ENCODE measurements around the gene CPTP. TPM values are rescaled to one million over a fixed set of nuclear protein-coding genes. Genes with fewer than 3 reads are reported as not detected.
A peak's percentile ranks its signal among the peaks of the same experiment; 100 is the strongest.

The CPTP gene
- total RNA-seq, 1 experiment from 2014 or later = 52.2 TPM

- peak within 1 kb of the TSS; percentile 77 for H3K27ac ChIP-seq (ENCODE audit: low read length)
- DNase-seq (ENCODE audit: low read depth, low spot score) (no peak), ATAC-seq (peak; percentile 76)
- H3K27me3 ChIP-seq (ENCODE audit: control insufficient read depth, insufficient read depth, low read length) = no peaks in the 10 kb centered on the region
- H3K9me3 ChIP-seq (ENCODE audit: control insufficient read depth, insufficient read depth, low read depth, low read length) = no peaks in the 10 kb centered on the region
- H3K4me3 ChIP-seq (ENCODE audit: low read depth in 2 of 2, low read length in 2 of 2) = peak within 1 kb of the TSS; percentile 72
- H3K36me3 ChIP-seq (ENCODE audit: control insufficient read depth, insufficient read depth, low read length) = no peaks in the 10 kb centered on the region; the same call in 1 of the 2 replicates
- POLR2A ChIA-PET = no interaction called here
- intact Hi-C loops (cut with micrococcal nuclease; ENCODE audit: unreplicated experiment) (no loop called here), in situ Hi-C loops (cut with HindIII; ENCODE audit: low pct_unique_long_range_greater_than_20kb, low sequenced_read_pairs) (no loop called here)
- peak; percentile 49; the same call in 1 of the 2 replicates for TF ChIP-seq POLR2AphosphoS5 (IDR thresholded peaks at IDR 0.05; ENCODE audit: low read depth, low read length)
- no peak for TF ChIP-seq TCF7L2 (IDR thresholded peaks at IDR 0.05; ENCODE audit: low read depth, low read length)
- TF ChIP-seq REST (IDR thresholded peaks at IDR 0.05; ENCODE audit: insufficient read depth in 1 of 2, low read depth in 2 of 2, low read length in 1 of 2) = no peak
- TF ChIP-seq CTCF (IDR thresholded peaks at IDR 0.05) = no peak; the same call in 1 of the 2 replicates
- TF ChIP-seq SIN3A (IDR thresholded peaks at IDR 0.05; ENCODE audit: borderline replicate concordance, insufficient read depth, low read depth, low read length) = peak; percentile 97
- CTCF ChIA-PET = no interaction called here
- BruUV-seq (replicated peaks) = no TSS peak
- peaks cover 44% of the 10 kb centered on the region for H3K4me1 ChIP-seq (ENCODE audit: control insufficient read depth, insufficient read depth, low read length)
Observed at GRCh38 chr1:1307923-1308755, 16.5 kb upstream of the CPTP start, which contains the start of the genes ACAP3 and PUSL1. TSS of gene ACAP3 (minus strand) at chr1:1307930. CDS start at chr1:1307815, 115 bp downstream. TSS of gene PUSL1 (plus strand) at chr1:1308597. CDS start at chr1:1308644, 47 bp downstream.

GRCh38 chr1:1308756-1309250, 15.8 kb upstream of the CPTP start:
- intact Hi-C loops (cut with micrococcal nuclease; ENCODE audit: unreplicated experiment) (no loop called here), in situ Hi-C loops (cut with HindIII; ENCODE audit: low pct_unique_long_range_greater_than_20kb, low sequenced_read_pairs) (no loop called here)
- DNase-seq (ENCODE audit: low read depth, low spot score) = no peak
- CTCF ChIA-PET = no interaction called here
- Histone ChIP-seq H3K4me3 (ENCODE audit: low read depth in 2 of 2, low read length in 2 of 2) (peak overlapping the region; percentile 64 to 72), H3K27ac (ENCODE audit: low read length) (peak overlapping the region; percentile 77), H3K9me3 (ENCODE audit: control insufficient read depth, insufficient read depth, low read depth, low read length) (no peaks in the 10 kb centered on the region), H3K27me3 (ENCODE audit: control insufficient read depth, insufficient read depth, low read length) (no peaks in the 10 kb centered on the region), H3K36me3 (ENCODE audit: control insufficient read depth, insufficient read depth, low read length) (no peaks in the 10 kb centered on the region; the same call in 1 of the 2 replicates), H3K4me1 (ENCODE audit: control insufficient read depth, insufficient read depth, low read length) (peaks cover 42% of the 10 kb centered on the region)
- ATAC-seq = no peak
- TF ChIP-seq REST (IDR thresholded peaks at IDR 0.05; ENCODE audit: insufficient read depth in 1 of 2, low read depth in 2 of 2, low read length in 1 of 2) (peak in 1 of 2 experiments; percentile 44; a peak in 1 of 4 replicates), CTCF (IDR thresholded peaks at IDR 0.05) (no peak)
- POLR2A ChIA-PET = no interaction called here
- TSS peak; percentile 77 for BruUV-seq (replicated peaks)
